OCI-LY3 (cell line): Measurements from ENCODE around the gene ASPHD1.

Experiments
- EZH2phosphoT487 ChIP-seq: fragments of 200-600 bp; shearing (Covaris generic); IDR thresholded peaks from 2 replicates; pipeline ENCODE4 v1.6.1; 2018; ENCODE audit warnings: antibody characterized with exemption, mixed run types, low read depth
- TF ChIP-seq, protein P1 (sequence below): fragments of 200-600, 300-600 bp; sonication (generic); IDR thresholded peaks from 2 replicates; pipeline ENCODE4 v1.5.1; 2014; ENCODE audit warnings: antibody characterized with exemption, low read length, low read depth

- TF ChIP-seq, protein P1, sequence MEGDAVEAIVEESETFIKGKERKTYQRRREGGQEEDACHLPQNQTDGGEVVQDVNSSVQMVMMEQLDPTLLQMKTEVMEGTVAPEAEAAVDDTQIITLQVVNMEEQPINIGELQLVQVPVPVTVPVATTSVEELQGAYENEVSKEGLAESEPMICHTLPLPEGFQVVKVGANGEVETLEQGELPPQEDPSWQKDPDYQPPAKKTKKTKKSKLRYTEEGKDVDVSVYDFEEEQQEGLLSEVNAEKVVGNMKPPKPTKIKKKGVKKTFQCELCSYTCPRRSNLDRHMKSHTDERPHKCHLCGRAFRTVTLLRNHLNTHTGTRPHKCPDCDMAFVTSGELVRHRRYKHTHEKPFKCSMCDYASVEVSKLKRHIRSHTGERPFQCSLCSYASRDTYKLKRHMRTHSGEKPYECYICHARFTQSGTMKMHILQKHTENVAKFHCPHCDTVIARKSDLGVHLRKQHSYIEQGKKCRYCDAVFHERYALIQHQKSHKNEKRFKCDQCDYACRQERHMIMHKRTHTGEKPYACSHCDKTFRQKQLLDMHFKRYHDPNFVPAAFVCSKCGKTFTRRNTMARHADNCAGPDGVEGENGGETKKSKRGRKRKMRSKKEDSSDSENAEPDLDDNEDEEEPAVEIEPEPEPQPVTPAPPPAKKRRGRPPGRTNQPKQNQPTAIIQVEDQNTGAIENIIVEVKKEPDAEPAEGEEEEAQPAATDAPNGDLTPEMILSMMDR, result no peak
- TF ChIP-seq EZH2phosphoT487, result no peak
These were observed 8.5 kb upstream of the ASPHD1 start for GRCh38 chr16:29891525-29892457.
